ENCODE measurements around the gene ZFAND3.
"Not testable (repeated sequence)": the region's sequence is repeated elsewhere in the genome, so short reads cannot be mapped to it uniquely, and the experiment has no call there.

The ZFAND3 gene

GRCh38 chr6:38040254-38040653, 220.7 kb downstream of the ZFAND3 start:
- Histone ChIP-seq H3K9me3 (ENCODE audit: severe bottlenecking) (no peaks in the 10 kb centered on the region), H3K27me3 (ENCODE audit: insufficient read depth, low read depth, severe bottlenecking) (no peaks in the 10 kb centered on the region), H3K4me3 (ENCODE audit: low read depth, low read length) (no peak overlapping the region), H3K36me3 (no peaks in the 10 kb centered on the region; the same call in 1 of the 2 replicates), H3K27ac (no peak overlapping the region)
- TF ChIP-seq CTCF (IDR thresholded peaks at IDR 0.05; ENCODE audit: low read depth, low read length): no peak
- DNase-seq: no peak

GRCh38 chr6:38043259-38043753, 223.8 kb downstream of the ZFAND3 start:
- DNase-seq: no peak
- no peaks in the 10 kb centered on the region; the same call in 1 of the 2 replicates for H3K36me3 ChIP-seq
- H3K4me3 ChIP-seq (ENCODE audit: low read depth, low read length): no peak overlapping the region
- no peak for TF ChIP-seq CTCF (IDR thresholded peaks at IDR 0.05; ENCODE audit: low read depth, low read length)
- H3K27ac ChIP-seq: no peak overlapping the region
- H3K27me3 ChIP-seq (ENCODE audit: insufficient read depth, low read depth, severe bottlenecking): no peaks in the 10 kb centered on the region
- H3K9me3 ChIP-seq (ENCODE audit: severe bottlenecking): no peaks in the 10 kb centered on the region

GRCh38 chr6:38045701-38046305, 226.3 kb downstream of the ZFAND3 start:
- Histone ChIP-seq H3K27me3 (ENCODE audit: insufficient read depth, low read depth, severe bottlenecking) (no peaks in the 10 kb centered on the region), H3K27ac (no peak overlapping the region), H3K9me3 (ENCODE audit: severe bottlenecking) (no peaks in the 10 kb centered on the region), H3K36me3 (no peaks in the 10 kb centered on the region; the same call in 1 of the 2 replicates), H3K4me3 (ENCODE audit: low read depth, low read length) (no peak overlapping the region)
- TF ChIP-seq CTCF (IDR thresholded peaks at IDR 0.05; ENCODE audit: low read depth, low read length): no peak
- no peak for DNase-seq

GRCh38 chr6:38047562-38047961, 228.0 kb downstream of the ZFAND3 start:
- Histone ChIP-seq H3K27me3 (ENCODE audit: insufficient read depth, low read depth, severe bottlenecking) (no peaks in the 10 kb centered on the region), H3K9me3 (ENCODE audit: severe bottlenecking) (no peaks in the 10 kb centered on the region), H3K36me3 (no peaks in the 10 kb centered on the region; the same call in 1 of the 2 replicates), H3K27ac (no peak overlapping the region), H3K4me3 (ENCODE audit: low read depth, low read length) (no peak overlapping the region)
- no peak for DNase-seq
- TF ChIP-seq CTCF (IDR thresholded peaks at IDR 0.05; ENCODE audit: low read depth, low read length): no peak

- not testable (repeated sequence) for H3K27me3 ChIP-seq (ENCODE audit: insufficient read depth, low read depth, severe bottlenecking); H3K27ac ChIP-seq; H3K9me3 ChIP-seq (ENCODE audit: severe bottlenecking); H3K4me3 ChIP-seq (ENCODE audit: low read depth, low read length); H3K36me3 ChIP-seq
- DNase-seq: peak; percentile 57
Measured at GRCh38 chr6:38049861-38050397, 230.4 kb downstream of the ZFAND3 start.

GRCh38 chr6:38051819-38052434, 232.4 kb downstream of the ZFAND3 start:
- H3K36me3 ChIP-seq: no peaks in the 10 kb centered on the region; the same call in 1 of the 2 replicates
- H3K27me3 ChIP-seq (ENCODE audit: insufficient read depth, low read depth, severe bottlenecking): no peaks in the 10 kb centered on the region
- DNase-seq: no peak
- no peak overlapping the region for H3K4me3 ChIP-seq (ENCODE audit: low read depth, low read length)
- TF ChIP-seq CTCF (IDR thresholded peaks at IDR 0.05; ENCODE audit: low read depth, low read length): no peak
- no peak overlapping the region for H3K27ac ChIP-seq
- no peaks in the 10 kb centered on the region for H3K9me3 ChIP-seq (ENCODE audit: severe bottlenecking)

All from WERI-Rb-1 (cell line).